Stimulated activated naive CD8-positive, alpha-beta T cell treated with anti-CD3 and anti-CD28 coated beads, Interleukin-15, Interleukin-2, amounts not matched to agents 100 U/mL and 50 U/mL, for 24 hours (primary cell): ENCODE data around the gene MAK.
"Not testable (repeated sequence)": the region's sequence is repeated elsewhere in the genome, so short reads cannot be mapped to it uniquely, and the experiment has no call there.

Source experiments
- ATAC-seq: fragments of 150-1000 bp; cut with Tn5 transposase; one replicate; pipeline ENCODE4 v1.10.0; 2021
- DNase-seq: peaks from one replicate; pipeline ENCODE4 v3.0.0; 2021

The MAK gene, protein sequence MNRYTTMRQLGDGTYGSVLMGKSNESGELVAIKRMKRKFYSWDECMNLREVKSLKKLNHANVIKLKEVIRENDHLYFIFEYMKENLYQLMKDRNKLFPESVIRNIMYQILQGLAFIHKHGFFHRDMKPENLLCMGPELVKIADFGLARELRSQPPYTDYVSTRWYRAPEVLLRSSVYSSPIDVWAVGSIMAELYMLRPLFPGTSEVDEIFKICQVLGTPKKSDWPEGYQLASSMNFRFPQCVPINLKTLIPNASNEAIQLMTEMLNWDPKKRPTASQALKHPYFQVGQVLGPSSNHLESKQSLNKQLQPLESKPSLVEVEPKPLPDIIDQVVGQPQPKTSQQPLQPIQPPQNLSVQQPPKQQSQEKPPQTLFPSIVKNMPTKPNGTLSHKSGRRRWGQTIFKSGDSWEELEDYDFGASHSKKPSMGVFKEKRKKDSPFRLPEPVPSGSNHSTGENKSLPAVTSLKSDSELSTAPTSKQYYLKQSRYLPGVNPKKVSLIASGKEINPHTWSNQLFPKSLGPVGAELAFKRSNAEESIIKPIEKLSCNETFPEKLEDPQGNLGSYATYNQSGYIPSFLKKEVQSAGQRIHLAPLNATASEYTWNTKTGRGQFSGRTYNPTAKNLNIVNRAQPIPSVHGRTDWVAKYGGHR

DNA sequence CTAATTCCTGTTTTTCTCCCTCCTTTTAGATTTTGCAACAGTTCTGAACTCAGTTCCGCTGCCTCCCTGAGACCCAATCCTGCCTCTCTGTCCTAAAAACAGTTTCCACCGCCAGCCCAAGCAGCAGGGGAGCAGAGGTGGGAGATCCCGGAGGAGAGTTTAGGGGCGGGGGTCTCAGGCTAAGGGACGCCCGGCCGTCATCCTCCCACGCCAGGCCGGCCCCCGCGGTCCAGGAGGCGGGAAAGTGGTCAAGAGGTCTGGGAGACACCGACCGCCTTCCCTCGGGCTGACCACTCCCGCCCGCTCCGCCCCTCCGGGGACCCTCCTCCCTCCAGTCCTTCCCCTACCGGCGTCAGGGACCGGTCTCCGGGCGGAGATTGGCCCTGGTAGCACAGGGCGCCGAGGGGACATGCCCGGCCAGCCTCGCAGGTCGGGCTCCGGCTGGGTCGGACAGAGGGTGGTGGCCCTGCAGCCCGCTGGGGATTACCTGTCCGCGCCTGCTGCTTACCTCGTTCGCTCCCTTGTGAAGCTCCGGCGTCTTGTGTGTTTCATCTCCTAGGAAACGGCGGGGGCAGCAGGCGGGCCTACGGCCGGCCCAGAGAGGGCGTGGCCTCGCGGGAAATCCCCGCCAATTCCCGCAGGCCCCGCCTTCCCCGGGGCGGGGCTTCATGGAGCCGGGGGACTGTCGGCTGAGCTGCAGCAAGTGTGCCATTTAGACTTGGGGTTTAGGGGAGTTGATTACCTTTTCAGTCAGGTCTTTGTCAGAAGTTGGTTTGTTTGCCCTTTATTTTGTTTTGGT, at the start of gene MAK:
TSS of gene MAK (minus strand) at position 545 of the 799 bp plus-strand sequence. CDS start 7,891 bp downstream, outside the sequence.
- ATAC-seq (peak; percentile 85), DNase-seq (peak; percentile 87)

- DNase-seq (peak; percentile 16), ATAC-seq (peak; percentile 36)
Measured at GRCh38 chr6:10886691-10887502, 48.6 kb upstream of the MAK start, which contains the start of gene SYCP2L. TSS of gene SYCP2L (plus strand) at chr6:10887052. CDS start at chr6:10887127, 75 bp downstream.

DNA sequence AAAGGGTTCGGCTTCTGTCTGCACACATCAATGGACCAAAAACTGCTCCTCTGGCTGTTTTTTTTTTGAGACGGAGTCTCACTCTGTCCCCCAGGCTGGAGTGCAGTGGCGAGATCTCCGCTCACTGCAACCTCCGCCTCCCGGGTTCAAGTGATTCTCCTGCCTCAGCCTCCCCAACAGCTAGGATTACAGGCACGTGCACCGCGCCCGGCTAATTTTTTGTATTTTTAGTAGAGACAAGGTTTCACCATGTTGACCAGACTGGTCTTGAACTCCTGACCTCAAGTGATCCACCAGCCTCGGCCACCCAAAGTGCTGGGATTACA, 48.0 kb upstream of the MAK start:
- not testable (repeated sequence) for DNase-seq, ATAC-seq

GRCh38 chr6:10884245-10884972, 46.1 kb upstream of the MAK start:
- ATAC-seq (no peak), DNase-seq (no peak)

- DNase-seq, result no peak
- ATAC-seq, result no peak
Measured at GRCh38 chr6:10883312-10884244, 45.2 kb upstream of the MAK start.

DNA sequence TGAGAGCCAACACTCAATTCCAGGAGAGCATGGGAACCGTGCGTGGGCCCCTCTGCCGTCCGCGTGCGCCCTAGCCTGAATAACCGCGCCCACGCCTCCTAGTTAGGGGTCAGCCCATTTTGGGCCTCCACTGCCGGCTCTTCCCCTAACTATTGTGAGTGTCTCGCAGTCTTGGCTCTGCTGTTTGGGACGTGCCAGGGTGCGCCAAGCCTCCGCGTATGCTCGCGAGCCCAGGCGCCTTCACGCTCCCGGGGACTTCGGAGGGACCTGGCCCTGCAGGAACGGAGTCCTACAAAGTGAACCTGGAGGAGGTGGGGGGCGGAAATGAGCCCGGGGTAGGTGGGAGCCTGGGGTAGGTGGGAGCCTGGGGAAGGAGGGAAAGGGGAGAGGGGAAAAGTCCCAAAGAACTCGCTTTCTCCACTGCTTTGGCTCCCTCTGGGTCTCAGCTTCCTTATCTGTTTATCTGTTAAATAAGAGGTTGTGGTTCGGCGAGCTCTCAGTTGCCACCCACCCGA, 44.4 kb upstream of the MAK start:
- no peak for DNase-seq
- no peak for ATAC-seq

DNA sequence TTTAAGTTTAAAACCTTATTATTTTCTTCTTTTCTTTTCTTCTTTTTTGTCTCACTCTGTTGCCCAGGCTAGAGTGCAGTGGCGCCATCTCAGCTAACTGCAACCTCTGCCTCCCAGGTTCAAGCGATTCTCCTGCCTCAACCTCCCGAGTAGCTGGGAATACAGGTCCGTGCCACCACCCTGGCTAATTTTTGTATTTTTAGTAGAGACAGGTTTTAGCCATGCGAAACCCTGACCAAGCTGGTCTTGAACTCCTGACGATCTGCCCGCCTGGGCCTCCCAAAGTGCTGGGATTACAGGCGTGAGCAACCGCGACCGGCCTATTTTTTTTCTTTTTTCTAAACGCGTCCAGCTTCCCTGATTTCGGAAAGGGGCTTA, 43.9 kb upstream of the MAK start:
- DNase-seq, ATAC-seq: not testable (repeated sequence)

DNA sequence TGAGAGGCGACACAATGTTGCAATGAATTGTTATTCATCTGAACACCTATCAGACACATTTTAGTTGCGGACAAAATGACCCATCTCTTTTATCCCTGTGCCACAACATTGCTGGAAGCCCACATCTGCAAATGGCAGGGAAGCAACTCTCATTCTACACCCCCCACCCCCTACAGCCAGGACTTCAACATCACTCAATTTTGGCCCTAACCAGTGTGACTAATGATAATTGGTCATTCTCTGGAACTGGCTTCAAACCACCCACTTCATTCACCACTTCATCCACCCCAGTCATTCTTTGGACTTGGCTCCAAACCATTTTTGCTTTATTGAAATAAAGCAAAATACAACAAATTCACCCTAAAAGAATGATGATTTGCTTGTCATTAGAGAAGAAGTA, 42.0 kb upstream of the MAK start:
- no peak for DNase-seq
- no peak for ATAC-seq

GRCh38 chr6:10877871-10878270, 39.5 kb upstream of the MAK start:
- ATAC-seq, result no peak
- DNase-seq, result no peak

GRCh38 chr6:10877012-10877411, 38.7 kb upstream of the MAK start:
- DNase-seq (no peak), ATAC-seq (no peak)

GRCh38 chr6:10875026-10875425, 36.7 kb upstream of the MAK start:
- DNase-seq, result no peak

GRCh38 chr6:10874207-10874606, 35.9 kb upstream of the MAK start:
- no peak for DNase-seq
- no peak for ATAC-seq

More at GRCh38 chr6:10875026-10875425, 36.7 kb upstream of the MAK start:
- no peak for ATAC-seq

DNA sequence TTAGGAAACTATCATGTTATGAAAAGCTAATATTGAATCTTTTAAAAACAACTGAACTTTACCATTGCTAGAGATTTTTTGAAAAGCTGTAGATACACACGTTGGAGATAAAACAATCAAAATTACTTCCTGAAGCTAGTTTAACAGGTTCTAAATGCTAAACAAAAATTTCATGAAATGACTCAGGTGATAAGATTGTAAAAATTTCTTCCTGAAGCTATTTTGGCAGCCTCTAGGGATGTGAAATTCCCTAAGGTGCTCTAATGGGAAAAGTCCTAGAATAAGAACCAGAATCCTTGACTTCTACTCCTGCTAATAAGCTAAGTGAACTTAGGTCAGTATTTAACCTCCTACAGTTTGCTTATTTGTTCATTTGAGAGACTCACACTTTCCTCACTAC, 35.0 kb upstream of the MAK start:
- DNase-seq, result no peak

DNA sequence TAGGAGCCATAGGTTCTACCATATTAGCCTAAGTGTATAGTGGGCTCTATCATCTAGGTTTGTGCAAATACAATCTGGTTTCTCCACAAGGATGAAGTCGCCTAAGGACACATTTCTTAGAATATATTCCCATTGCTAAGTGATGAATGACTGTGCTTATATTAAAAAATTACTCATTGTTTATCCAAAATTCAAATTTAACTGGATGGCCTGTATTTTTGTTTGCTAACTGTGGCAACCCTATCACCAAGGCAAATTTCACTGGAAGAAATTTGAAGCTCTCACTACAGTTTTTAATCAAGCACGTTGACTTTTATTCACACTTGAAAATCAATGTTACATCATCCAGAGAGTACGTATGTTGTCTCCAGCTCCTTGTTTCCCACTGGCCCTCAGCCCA, 29.6 kb upstream of the MAK start:
- DNase-seq, result no peak

More for the DNA sequence above, 35.0 kb upstream of the MAK start:
- ATAC-seq, result no peak

DNA sequence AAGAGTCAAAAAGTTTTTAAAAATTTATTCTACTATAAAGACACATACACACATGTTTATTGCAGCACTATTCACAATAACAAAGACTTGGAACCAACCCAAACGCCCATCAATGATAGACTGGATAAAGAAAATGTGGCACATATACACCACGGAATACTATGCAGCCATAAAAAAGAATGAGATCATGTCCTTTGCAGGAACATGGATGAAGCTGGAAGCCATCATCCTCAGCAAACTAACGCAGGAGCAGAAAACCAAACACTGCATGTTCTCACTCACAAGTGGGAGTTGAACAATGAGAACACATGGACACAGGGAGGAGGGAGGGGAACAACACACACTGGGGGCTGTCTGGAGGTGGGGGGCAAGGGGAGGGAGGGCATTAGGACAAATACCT, 28.4 kb upstream of the MAK start:
- not testable (repeated sequence) for ATAC-seq, DNase-seq

More for the DNA sequence above, 29.6 kb upstream of the MAK start:
- ATAC-seq, result no peak

DNA sequence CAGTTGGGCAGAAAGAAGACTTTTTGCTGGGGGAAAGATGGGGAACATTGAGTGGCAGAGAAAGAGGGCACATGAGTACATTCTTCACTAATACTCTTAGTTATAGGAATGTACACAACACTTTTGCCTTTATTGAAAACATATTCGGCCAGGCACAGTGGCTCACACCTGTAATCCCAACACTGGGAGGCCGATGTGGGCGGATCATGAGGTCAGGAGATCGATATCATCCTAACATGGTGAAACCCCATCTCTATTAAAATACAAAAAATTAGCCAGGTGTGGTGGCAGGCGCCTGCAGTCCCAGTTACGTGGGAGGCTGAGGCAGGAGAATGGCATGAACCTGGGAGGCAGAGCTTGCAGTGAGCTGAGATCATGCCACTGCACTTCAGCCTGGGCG, 24.7 kb upstream of the MAK start:
- ATAC-seq, DNase-seq: not testable (repeated sequence)

DNA sequence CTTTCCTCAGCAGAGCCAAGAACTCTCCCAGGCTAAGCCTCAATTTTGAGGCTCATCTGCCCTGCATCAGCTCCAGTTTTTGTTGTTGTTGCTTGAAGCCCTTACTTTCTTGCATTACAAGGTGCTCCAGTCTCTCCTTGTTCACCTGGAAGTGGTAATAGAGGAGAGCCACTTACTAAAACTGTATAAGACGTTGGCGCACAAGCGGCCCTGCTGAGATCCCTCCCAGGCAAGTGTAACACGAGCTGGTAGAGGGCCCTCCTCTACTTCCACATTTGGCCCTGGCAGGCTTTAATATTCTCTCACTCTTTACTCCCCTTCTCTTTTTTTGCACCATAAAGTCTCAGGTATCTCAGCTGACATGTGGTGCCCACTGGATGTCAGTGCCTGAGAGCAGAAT, 24.0 kb upstream of the MAK start:
- DNase-seq (no peak), ATAC-seq (no peak)

DNA sequence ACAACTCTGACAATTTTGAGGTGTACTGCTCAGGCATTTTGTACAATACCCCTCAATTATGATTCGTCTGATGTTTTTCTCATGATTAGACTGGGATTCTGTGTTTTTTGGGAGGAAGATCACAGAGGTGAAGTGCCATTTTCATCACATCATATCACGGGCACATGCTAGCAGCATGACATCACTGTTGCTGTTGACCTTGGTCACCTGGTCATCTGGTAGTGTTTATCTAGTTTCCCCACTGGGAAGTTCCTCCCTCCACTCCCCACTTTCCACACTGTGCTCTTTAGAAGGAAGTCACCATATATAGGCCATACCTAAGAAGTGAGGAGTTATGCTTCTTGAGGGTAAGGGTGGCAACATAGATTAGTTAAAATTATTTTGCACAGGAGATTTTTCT, 22.7 kb upstream of the MAK start:
- ATAC-seq (no peak), DNase-seq (no peak)

GRCh38 chr6:10857259-10857658, 18.9 kb upstream of the MAK start:
- no peak for ATAC-seq
- no peak for DNase-seq
